K562 (cell line): ENCODE results near the gene EGLN1. TPM values are rescaled to one million over a fixed set of nuclear protein-coding genes. Genes with fewer than 3 reads are reported as not detected.

ENCODE experiments used
- ATAC-seq: fragments of 200-7000 bp; cut with Tn5 transposase; 3 replicates; pipeline ENCODE4 v1.9.1; 2020; ENCODE audit warnings: moderate library complexity
- BruUV-seq: library from RNA; stranded (reverse); fragments of 400-500 nt; replicated peaks from 2 replicates; lab custom pipeline; 2021; lab: Mats Ljungman, UMichigan
- CTCF ChIA-PET: fragments of 300-600 bp; formaldehyde crosslinking; extraction: SDS; loops from one replicate; lab custom pipeline; 2021; ENCODE audit warnings: low intra/inter-chr PET ratio; lab: Yijun Ruan, JAX
- POLR2A ChIA-PET: fragments of 300-600, 350-650 bp; sonication (Branson Sonifier 250); formaldehyde crosslinking; extraction: SDS; loops from one replicate; lab custom pipeline; 2021; ENCODE audit warnings: antibody characterized with exemption, inconsistent platforms; lab: Yijun Ruan, JAX
- DNase-seq, 4 experiments: peaks; one replicate each; pipeline versions ENCODE4 v3.0.0 to v3.0.0-alpha.2; 2011 to 2018; ENCODE audit warnings: low spot score in 3 of 4, mixed read lengths in 3 of 4; ENCODE audit errors: extremely low read depth in 1 of 4
- FAIRE-seq: peaks from 2 replicates; lab custom pipeline; 2011; peaks lifted over from hg19 to GRCh38; lab: Jason Lieb, UNC
- H2AFZ ChIP-seq: 2 replicates; pipeline ENCODE4 v1.6.0; 2011; ENCODE audit warnings: low read depth, low read length, control low read depth, inconsistent platforms
- H3K27ac ChIP-seq: fragments of 200-600 bp; 3 replicates; pipeline ENCODE4 v1.8.0; 2011; ENCODE audit warnings: low read depth, mild to moderate bottlenecking, control low read depth, inconsistent platforms, low read length, moderate library complexity, mixed read lengths; ENCODE audit errors: extremely low read depth
- H3K27me3 ChIP-seq, 2 experiments: fragments of 300-600 bp in 1 of 2; 2 replicates in 1 of 2; 3 replicates in 1 of 2; pipeline versions ENCODE4 v1.6.0 to v1.8.0; 2011; ENCODE audit warnings: inconsistent platforms in 2 of 2, low read length in 2 of 2, mild to moderate bottlenecking in 1 of 2, mixed read lengths in 1 of 2, moderate library complexity in 1 of 2; ENCODE audit not compliant: control insufficient read depth in 2 of 2, insufficient read depth in 2 of 2
- H3K36me3 ChIP-seq: fragments of 300-600 bp; 3 replicates; pipeline ENCODE4 v1.8.0; 2011; ENCODE audit warnings: mild to moderate bottlenecking, low read length, inconsistent platforms; ENCODE audit not compliant: control insufficient read depth, insufficient read depth
- H3K4me1 ChIP-seq, 2 experiments: fragments of 200-600 bp in 1 of 2; replicated peaks in 1 of 2; 2 replicates in 1 of 2; 3 replicates in 1 of 2; pipeline versions ENCODE4 v1.5.1 to v1.8.0; 2011; ENCODE audit warnings: inconsistent platforms in 2 of 2, low read length in 2 of 2, mild to moderate bottlenecking in 1 of 2, mixed read lengths in 1 of 2, moderate library complexity in 1 of 2; ENCODE audit not compliant: control insufficient read depth in 2 of 2, insufficient read depth in 2 of 2
- H3K4me2 ChIP-seq: 2 replicates; pipeline ENCODE4 v1.6.1; 2011; ENCODE audit warnings: low read length, control low read depth, inconsistent platforms, mixed read lengths; ENCODE audit not compliant: insufficient read depth
- H3K4me3 ChIP-seq: fragments of 200-600 bp; sonication (generic), shearing (Covaris generic); 2 replicates; pipeline ENCODE4 v1.5.1; 2016; ENCODE audit warnings: control low read depth, inconsistent platforms
- H3K79me2 ChIP-seq: fragments of 200-600 bp; 3 replicates; pipeline ENCODE4 v1.8.0; 2011; ENCODE audit warnings: low read length, inconsistent platforms; ENCODE audit not compliant: control insufficient read depth, insufficient read depth
- H3K9ac ChIP-seq, 2 experiments: 2 replicates each; pipeline versions ENCODE4 v1.6.0 to v1.6.1; 2011; ENCODE audit warnings: low read depth in 2 of 2, low read length in 2 of 2, control low read depth in 1 of 2, inconsistent platforms in 1 of 2, mild to moderate bottlenecking in 1 of 2, mixed read lengths in 1 of 2; ENCODE audit not compliant: insufficient read depth in 1 of 2
- H3K9me1 ChIP-seq: one replicate; pipeline ENCODE4 v1.6.0; 2011; ENCODE audit warnings: inconsistent platforms, mild to moderate bottlenecking, low read length, moderate library complexity; ENCODE audit not compliant: control insufficient read depth, insufficient read depth
- H3K9me3 ChIP-seq: replicated peaks from 2 replicates; pipeline ENCODE4 v1.5.1; 2011; ENCODE audit warnings: low read depth, low read length, inconsistent platforms; ENCODE audit not compliant: control insufficient read depth, insufficient read depth
- H4K20me1 ChIP-seq: replicated peaks from 2 replicates; pipeline ENCODE4 v1.6.1; 2011; ENCODE audit warnings: low read length, inconsistent platforms, mixed read lengths; ENCODE audit not compliant: control insufficient read depth, insufficient read depth
- ATF3 ChIP-seq, 2 experiments: fragments of 450-650 bp in 1 of 2; sonication (generic) in 1 of 2; formaldehyde crosslinking in 1 of 2; IDR thresholded peaks in 1 of 2; conservative IDR thresholded peaks in 1 of 2; 2 replicates each; pipeline versions ENCODE4 v1.6.1 to v1.8.1; 2016 to 2023; ENCODE audit warnings: mild to moderate bottlenecking in 2 of 2, moderate library complexity in 2 of 2, inconsistent platforms in 1 of 2, missing genetic modification reagents in 1 of 2
- DNMT1 ChIP-seq: fragments of 450-650 bp; IDR thresholded peaks from 2 replicates; pipeline ENCODE4 v1.6.1; 2016; ENCODE audit warnings: antibody characterized with exemption, mild to moderate bottlenecking
- FOSL1 ChIP-seq: fragments of 200-800 bp; sonication (Bioruptor generic); conservative IDR thresholded peaks from 2 replicates; pipeline ENCODE4 v1.6.1; 2016; ENCODE audit warnings: missing genetic modification characterization, missing compliant biosample characterization
- JUND ChIP-seq, 2 experiments: IDR thresholded peaks; 2 replicates in 1 of 2; 3 replicates in 1 of 2; pipeline ENCODE4 v1.6.1; 2011; ENCODE audit warnings: borderline replicate concordance in 2 of 2, low read depth in 2 of 2, low read length in 2 of 2, improper control_type of control experiment in 1 of 2, missing biosample characterization in 1 of 2, missing genetic modification characterization in 1 of 2, missing genetic modification reagents in 1 of 2
- NCOA6 ChIP-seq: fragments of 450-650 bp; IDR thresholded peaks from 2 replicates; pipeline ENCODE4 v1.6.1; 2017; ENCODE audit warnings: mild to moderate bottlenecking
- SAP30 ChIP-seq: fragments of 200-600 bp; sonication (generic); IDR thresholded peaks from 2 replicates; pipeline ENCODE4 v1.6.1; 2012; ENCODE audit warnings: borderline replicate concordance, low read depth, mild to moderate bottlenecking, moderate library complexity, low read length, control low read depth, inconsistent platforms; ENCODE audit not compliant: insufficient read depth, poor library complexity, severe bottlenecking
- U2AF1 ChIP-seq: fragments of 200-400 bp; formaldehyde crosslinking; optimal IDR thresholded peaks from 2 replicates; pipeline ENCODE3; 2017; ENCODE audit warnings: mild to moderate bottlenecking, low read depth, low read length, moderate library complexity
- ZBTB8A ChIP-seq: fragments of 450-650 bp; IDR thresholded peaks from 2 replicates; pipeline ENCODE4 v1.6.1; 2018; ENCODE audit warnings: mild to moderate bottlenecking, moderate library complexity; ENCODE audit not compliant: partially characterized antibody
- ZNF121 ChIP-seq: sonication (generic); formaldehyde crosslinking; conservative IDR thresholded peaks from 2 replicates; pipeline ENCODE4 v1.8.0; 2022; ENCODE audit warnings: missing genetic modification reagents
- ZNF699 ChIP-seq: fragments of 250-450 bp; sonication (Bioruptor Pico); IDR thresholded peaks from 2 replicates; pipeline ENCODE4 v1.8.0; 2021; ENCODE audit warnings: mild to moderate bottlenecking, moderate library complexity; ENCODE audit not compliant: insufficient replicate concordance
- WGBS: fragments of 100-300 bp; shearing (Covaris generic); methylation state at CpG from one replicate; pipeline ENCODE4 v1.1.6; 2016; ENCODE audit warnings: low coverage, mixed read lengths; ENCODE audit not compliant: insufficient coverage; ENCODE audit errors: missing lambda C conversion rate; 5-methylcytosine and 5-hydroxymethylcytosine counted together
- in situ Hi-C: fragments of 300-500 bp; cut with MboI; formaldehyde crosslinking; loops from 4 replicates; pipeline ENCODE4 v1.15.0; 2018; ENCODE audit warnings: inconsistent platforms, mixed read lengths
- intact Hi-C: fragments of 100-400 bp; cut with micrococcal nuclease; formaldehyde crosslinking; loops from 2 replicates; pipeline ENCODE4 v1.14.2; 2022
- polyA plus RNA-seq, 8 experiments: library from polyadenylated mRNA; depleted of rRNA in 4 of 8; stranded (reverse) in 5 of 8; unstranded in 3 of 8; fragments of >200 nt; fragmentation: Nextera tagmentation in 2 of 8; fragmentation: Illumina TruSeq in 1 of 8; extraction: Ambion mirVana in 2 of 8; extraction: Trizol in 1 of 8; gene quantifications; 2 replicates each; pipeline versions ENCODE4 v1.2.1 to v1.2.3, GENCODE V29; 2011 to 2014; ENCODE audit warnings: inconsistent platforms in 1 of 8, missing spikeins in 1 of 8
- total RNA-seq, 7 experiments: library from RNA; depleted of rRNA in 6 of 7; stranded (reverse); fragments of >200 nt in 6 of 7; fragmentation: Illumina TruSeq in 2 of 7; extraction: Trizol in 2 of 7; gene quantifications; 2 replicates each; pipeline versions ENCODE4 v1.2.1 to v1.2.3, GENCODE V29; 2011 to 2021; ENCODE audit warnings: low replicate concordance in 1 of 7
- TF ChIP-seq, protein P1 (sequence below), 2 experiments: fragments of 150-350 bp in 1 of 2; IDR thresholded peaks; 2 replicates each; pipeline ENCODE4 v1.6.1; 2012 to 2016; ENCODE audit warnings: low read depth in 2 of 2, low read length in 2 of 2, mild to moderate bottlenecking in 1 of 2, moderate library complexity in 1 of 2

Gene EGLN1
- total and polyA plus RNA-seq, 9 of the 15 experiments (the other 6 are each of a cell fraction or from before 2014, with no cell fraction given), result 5.2 to 54.3 (median 24.6) TPM

GRCh38 chr1:231376101-231376500 is 46.0 kb downstream of the EGLN1 start:
- POLR2A ChIA-PET, result interaction anchor here (1.6 to 1.8 kb wide), 2 partner anchors 14 to 21 kb away, joined by 4 to 6 read pairs; no protein-coding TSS in a partner anchor
- ATAC-seq, result no peak
- Histone ChIP-seq H3K9me3 (no peaks in the 10 kb centered on the region), H3K4me3 (no peak overlapping the region), H3K27me3 (no peaks in the 10 kb centered on the region), H3K27ac (no peak overlapping the region), H2AFZ (no peak overlapping the region), H3K9ac (no peak overlapping the region), H4K20me1 (peaks cover 20% of the 10 kb centered on the region), H3K9me1 (no peaks in the 10 kb centered on the region), H3K36me3 (peaks cover 16% of the 10 kb centered on the region; the same call in 2 of the 3 replicates), H3K79me2 (peaks cover 64% of the 10 kb centered on the region), H3K4me1 (0 out of 5 replicates have a peak, but pooled peaks cover 0 to 2% of the 10 kb centered on the region in 2 experiments), H3K4me2 (no peak overlapping the region)
- in situ Hi-C loops, result no loop called here
- BruUV-seq, result no TSS peak
- TF ChIP-seq ZNF121 (CRISPR knock-in tag) (peak; percentile 30; the same call in 1 of the 2 replicates), SAP30 (no peak), ZNF699 (CRISPR knock-in tag) (no peak), ATF3 (IDR thresholded peaks at IDR 0.05) (peak; percentile 43; the same call in 1 of the 2 replicates), ATF3 (CRISPR knock-in tag; conservative IDR thresholded peaks at IDR 0.05) (no peak), FOSL1 (tag) (peak; percentile 71), DNMT1 (no peak), U2AF1 (no peak), NCOA6 (no peak), JUND (IDR thresholded peaks at IDR 0.05; ENCODE audit: borderline replicate concordance, low read depth, low read length) (peak; percentile 77), JUND (tag; IDR thresholded peaks at IDR 0.05; ENCODE audit: borderline replicate concordance, low read depth, low read length) (peak; percentile 78; the same call in 2 of the 3 replicates), ZBTB8A (no peak)
- TF ChIP-seq, protein P1, sequence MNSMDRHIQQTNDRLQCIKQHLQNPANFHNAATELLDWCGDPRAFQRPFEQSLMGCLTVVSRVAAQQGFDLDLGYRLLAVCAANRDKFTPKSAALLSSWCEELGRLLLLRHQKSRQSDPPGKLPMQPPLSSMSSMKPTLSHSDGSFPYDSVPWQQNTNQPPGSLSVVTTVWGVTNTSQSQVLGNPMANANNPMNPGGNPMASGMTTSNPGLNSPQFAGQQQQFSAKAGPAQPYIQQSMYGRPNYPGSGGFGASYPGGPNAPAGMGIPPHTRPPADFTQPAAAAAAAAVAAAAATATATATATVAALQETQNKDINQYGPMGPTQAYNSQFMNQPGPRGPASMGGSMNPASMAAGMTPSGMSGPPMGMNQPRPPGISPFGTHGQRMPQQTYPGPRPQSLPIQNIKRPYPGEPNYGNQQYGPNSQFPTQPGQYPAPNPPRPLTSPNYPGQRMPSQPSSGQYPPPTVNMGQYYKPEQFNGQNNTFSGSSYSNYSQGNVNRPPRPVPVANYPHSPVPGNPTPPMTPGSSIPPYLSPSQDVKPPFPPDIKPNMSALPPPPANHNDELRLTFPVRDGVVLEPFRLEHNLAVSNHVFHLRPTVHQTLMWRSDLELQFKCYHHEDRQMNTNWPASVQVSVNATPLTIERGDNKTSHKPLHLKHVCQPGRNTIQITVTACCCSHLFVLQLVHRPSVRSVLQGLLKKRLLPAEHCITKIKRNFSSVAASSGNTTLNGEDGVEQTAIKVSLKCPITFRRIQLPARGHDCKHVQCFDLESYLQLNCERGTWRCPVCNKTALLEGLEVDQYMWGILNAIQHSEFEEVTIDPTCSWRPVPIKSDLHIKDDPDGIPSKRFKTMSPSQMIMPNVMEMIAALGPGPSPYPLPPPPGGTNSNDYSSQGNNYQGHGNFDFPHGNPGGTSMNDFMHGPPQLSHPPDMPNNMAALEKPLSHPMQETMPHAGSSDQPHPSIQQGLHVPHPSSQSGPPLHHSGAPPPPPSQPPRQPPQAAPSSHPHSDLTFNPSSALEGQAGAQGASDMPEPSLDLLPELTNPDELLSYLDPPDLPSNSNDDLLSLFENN (IDR thresholded peaks at IDR 0.05; ENCODE audit: low read depth in 2 of 2, low read length in 2 of 2), result no peak
- intact Hi-C loops, result no loop called here
- FAIRE-seq, result no peak
- 51% methylated on average over 4 of the region's 4 CpGs for WGBS
- no peak for DNase-seq
- CTCF ChIA-PET, result no interaction called here
